ENCODE measurements around the gene NLRC5.
"Not testable (repeated sequence)": the region's sequence is repeated elsewhere in the genome, so short reads cannot be mapped to it uniquely, and the experiment has no call there.

NLRC5 gene

GRCh38 chr16:56983211-56983751, 6.1 kb upstream of the NLRC5 start:
- no peak for DNase-seq (ENCODE audit: extremely low spot score)
- ChIA-PET POLR2A (no interaction called here), CTCF (interaction anchor here (0.7 kb wide), 1 partner anchor 10 kb away, joined by 3 read pairs; no protein-coding TSS in a partner anchor)
- TF ChIP-seq FOXA1 (IDR thresholded peaks at IDR 0.05) (no peak), NFRKB (IDR thresholded peaks at IDR 0.05) (no peak), L3MBTL2 (conservative IDR thresholded peaks at IDR 0.05) (no peak), BHLHE40 (IDR thresholded peaks at IDR 0.05; ENCODE audit: borderline replicate concordance) (no peak), FOXM1 (IDR thresholded peaks at IDR 0.05; ENCODE audit: borderline replicate concordance) (no peak), SUZ12 (IDR thresholded peaks at IDR 0.05) (no peak), HDGF (IDR thresholded peaks at IDR 0.05; ENCODE audit: borderline replicate concordance) (no peak), TARDBP (IDR thresholded peaks at IDR 0.05) (no peak), CTBP1 (IDR thresholded peaks at IDR 0.05; ENCODE audit: borderline replicate concordance) (no peak), ELF4 (IDR thresholded peaks at IDR 0.05) (no peak), FOXK2 (IDR thresholded peaks at IDR 0.05) (no peak), ZNF384 (IDR thresholded peaks at IDR 0.05) (no peak), LEF1 (IDR thresholded peaks at IDR 0.05; ENCODE audit: borderline replicate concordance) (no peak), PKNOX1 (IDR thresholded peaks at IDR 0.05) (no peak), SP1 (IDR thresholded peaks at IDR 0.05) (no peak), ARNT (IDR thresholded peaks at IDR 0.05) (no peak)

GRCh38 chr16:56984639-56985038, 4.7 kb upstream of the NLRC5 start:
- DNase-seq (ENCODE audit: extremely low spot score) = no peak
- TF ChIP-seq PKNOX1 (IDR thresholded peaks at IDR 0.05) = no peak
- no peak for TF ChIP-seq BHLHE40 (IDR thresholded peaks at IDR 0.05; ENCODE audit: borderline replicate concordance)
- no peak for TF ChIP-seq ARNT (IDR thresholded peaks at IDR 0.05)
- no peak for TF ChIP-seq HDGF (IDR thresholded peaks at IDR 0.05; ENCODE audit: borderline replicate concordance)
- no peak for TF ChIP-seq LEF1 (IDR thresholded peaks at IDR 0.05; ENCODE audit: borderline replicate concordance)
- no peak for TF ChIP-seq ELF4 (IDR thresholded peaks at IDR 0.05)
- TF ChIP-seq SP1 (IDR thresholded peaks at IDR 0.05) = no peak
- no peak for TF ChIP-seq SUZ12 (IDR thresholded peaks at IDR 0.05)
- TF ChIP-seq ZNF384 (IDR thresholded peaks at IDR 0.05) = no peak
- TF ChIP-seq TARDBP (IDR thresholded peaks at IDR 0.05) = no peak
- no peak for TF ChIP-seq FOXA1 (IDR thresholded peaks at IDR 0.05)
- TF ChIP-seq FOXK2 (IDR thresholded peaks at IDR 0.05) = no peak
- TF ChIP-seq FOXM1 (IDR thresholded peaks at IDR 0.05; ENCODE audit: borderline replicate concordance) = no peak
- POLR2A ChIA-PET = no interaction called here
- CTCF ChIA-PET = no interaction called here

- TF ChIP-seq SP1 (IDR thresholded peaks at IDR 0.05) (no peak), NFRKB (IDR thresholded peaks at IDR 0.05) (no peak)
- ChIA-PET POLR2A (no interaction called here), CTCF (no interaction called here)
- DNase-seq (ENCODE audit: extremely low spot score) = no peak
These were observed 3.9 kb upstream of the NLRC5 start for GRCh38 chr16:56985288-56985961.

GRCh38 chr16:56985962-56986360, 3.4 kb upstream of the NLRC5 start:
- POLR2A ChIA-PET = no interaction called here
- TF ChIP-seq ARNT (IDR thresholded peaks at IDR 0.05) = no peak
- CTCF ChIA-PET = interaction anchor here (1.6 kb wide), 1 partner anchor 21 kb away, joined by 4 read pairs; no protein-coding TSS in a partner anchor
- no peak for DNase-seq (ENCODE audit: extremely low spot score)

- DNase-seq (ENCODE audit: extremely low spot score) = no peak
- POLR2A ChIA-PET = no interaction called here
- CTCF ChIA-PET = interaction anchor here (1.6 kb wide), 1 partner anchor 22 kb away, joined by 4 read pairs; no protein-coding TSS in a partner anchor
- no peak for TF ChIP-seq FOXA1 (IDR thresholded peaks at IDR 0.05)
- TF ChIP-seq BHLHE40 (IDR thresholded peaks at IDR 0.05; ENCODE audit: borderline replicate concordance) = no peak
- TF ChIP-seq FOXK2 (IDR thresholded peaks at IDR 0.05) = no peak
- TF ChIP-seq ARNT (IDR thresholded peaks at IDR 0.05) = no peak
- TF ChIP-seq HDGF (IDR thresholded peaks at IDR 0.05; ENCODE audit: borderline replicate concordance) = no peak
- no peak for TF ChIP-seq ELF4 (IDR thresholded peaks at IDR 0.05)
- no peak for TF ChIP-seq CTBP1 (IDR thresholded peaks at IDR 0.05; ENCODE audit: borderline replicate concordance)
- TF ChIP-seq LEF1 (IDR thresholded peaks at IDR 0.05; ENCODE audit: borderline replicate concordance) = no peak
- no peak for TF ChIP-seq SUZ12 (IDR thresholded peaks at IDR 0.05)
- TF ChIP-seq FOXM1 (IDR thresholded peaks at IDR 0.05; ENCODE audit: borderline replicate concordance) = no peak
- no peak for TF ChIP-seq NFRKB (IDR thresholded peaks at IDR 0.05)
- no peak for TF ChIP-seq SP1 (IDR thresholded peaks at IDR 0.05)
These were observed 3.0 kb upstream of the NLRC5 start for GRCh38 chr16:56986361-56986760.

GRCh38 chr16:56986908-56987307, 2.4 kb upstream of the NLRC5 start:
- CTCF ChIA-PET = interaction anchor here (1.6 kb wide), 1 partner anchor 22 kb away, joined by 4 read pairs; no protein-coding TSS in a partner anchor
- POLR2A ChIA-PET; DNase-seq (ENCODE audit: extremely low spot score): not testable (repeated sequence)

- ChIA-PET CTCF (no interaction called here), POLR2A (no interaction called here)
- DNase-seq (ENCODE audit: extremely low spot score) = no peak
- peak; percentile 65 for TF ChIP-seq PKNOX1 (IDR thresholded peaks at IDR 0.05)
- TF ChIP-seq ELF4 (IDR thresholded peaks at IDR 0.05) = no peak
- no peak for TF ChIP-seq ZNF384 (IDR thresholded peaks at IDR 0.05)
- TF ChIP-seq FOXM1 (IDR thresholded peaks at IDR 0.05; ENCODE audit: borderline replicate concordance) = no peak
These were observed 1.7 kb upstream of the NLRC5 start for GRCh38 chr16:56987692-56988091.
